Fibroblast of gingiva (primary cell): ENCODE data around the gene SND1.
A peak's percentile ranks its signal among the peaks of the same experiment; 100 is the strongest.

Source experiments
- DNase-seq: peaks from one replicate; pipeline ENCODE4 v3.0.0-alpha.2; 2011; ENCODE audit warnings: low read depth

The SND1 gene

GRCh38 chr7:128074336-128074735 is 422.3 kb downstream of the SND1 start:
- DNase-seq = no peak

DNA sequence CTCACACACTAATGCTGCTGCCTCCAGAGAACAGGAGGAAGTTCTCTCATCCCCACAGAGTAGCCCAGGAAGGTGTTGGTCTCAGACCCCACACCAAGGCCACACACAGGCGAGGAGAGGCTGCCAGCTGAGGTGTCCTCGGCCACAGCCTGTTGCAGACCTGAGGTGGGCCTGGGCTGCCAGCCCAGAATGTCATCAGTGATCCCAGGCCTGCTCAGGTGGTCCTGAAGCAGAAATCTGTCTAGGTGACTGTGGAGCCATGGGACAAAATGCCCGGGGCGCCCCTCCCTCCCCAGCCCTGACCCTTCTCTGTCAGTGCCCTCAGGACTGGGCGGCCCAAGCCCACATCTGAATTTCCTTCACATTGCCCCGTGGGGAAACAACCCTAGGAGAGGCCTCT is 422.7 kb downstream of the SND1 start:
- DNase-seq = no peak

GRCh38 chr7:128075242-128076095 is 423.5 kb downstream of the SND1 start:
- no peak for DNase-seq

- DNase-seq = no peak
These were observed 424.3 kb downstream of the SND1 start for GRCh38 chr7:128076196-128076795.

DNA sequence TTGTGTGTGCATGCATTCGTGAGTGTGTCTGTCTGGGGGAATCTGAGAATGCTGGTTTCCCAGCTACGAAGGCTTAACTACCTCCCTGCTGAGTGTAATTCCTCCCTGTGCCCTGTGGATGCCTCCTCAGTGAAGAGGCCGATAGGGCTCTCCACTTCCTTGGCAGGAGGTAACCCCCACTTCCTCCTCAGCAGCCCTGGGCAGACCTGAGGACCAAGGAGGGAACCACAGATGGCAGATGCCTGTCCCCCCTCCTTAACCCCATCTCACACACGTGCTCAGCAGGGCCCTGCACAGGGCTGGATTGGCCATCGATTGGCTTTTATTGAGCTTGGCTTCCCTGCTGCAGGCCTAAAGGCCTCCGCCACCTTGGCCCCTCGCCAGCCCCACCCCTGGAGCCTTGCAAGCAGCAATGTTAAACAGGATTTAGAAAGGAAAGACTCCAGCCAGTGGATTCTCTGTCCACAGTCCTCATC is 424.8 kb downstream of the SND1 start:
- DNase-seq = no peak

GRCh38 chr7:128078309-128078708 is 426.3 kb downstream of the SND1 start:
- DNase-seq = no peak

DNA sequence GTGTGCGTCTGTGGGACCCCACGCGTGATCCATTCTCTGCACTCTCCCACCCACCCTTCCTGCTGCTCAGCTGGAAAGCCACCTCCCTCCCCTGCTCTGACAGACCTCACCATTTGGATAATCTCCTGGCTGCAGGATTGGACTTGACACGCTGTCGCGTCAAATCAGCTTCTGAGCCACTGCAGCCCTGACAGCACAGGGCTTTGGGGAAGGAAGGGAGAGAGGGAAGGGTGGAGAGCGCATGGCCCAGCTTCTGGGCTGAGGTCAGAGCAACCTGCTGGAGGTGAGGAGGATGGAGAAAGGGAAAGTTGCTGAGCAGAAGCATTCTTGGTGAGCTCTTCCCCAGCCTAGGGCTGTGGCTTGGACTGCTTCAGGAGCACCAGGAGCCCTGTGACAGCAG is 428.2 kb downstream of the SND1 start:
- no peak for DNase-seq

- no peak for DNase-seq
These were observed 429.4 kb downstream of the SND1 start for GRCh38 chr7:128081351-128081750.

DNA sequence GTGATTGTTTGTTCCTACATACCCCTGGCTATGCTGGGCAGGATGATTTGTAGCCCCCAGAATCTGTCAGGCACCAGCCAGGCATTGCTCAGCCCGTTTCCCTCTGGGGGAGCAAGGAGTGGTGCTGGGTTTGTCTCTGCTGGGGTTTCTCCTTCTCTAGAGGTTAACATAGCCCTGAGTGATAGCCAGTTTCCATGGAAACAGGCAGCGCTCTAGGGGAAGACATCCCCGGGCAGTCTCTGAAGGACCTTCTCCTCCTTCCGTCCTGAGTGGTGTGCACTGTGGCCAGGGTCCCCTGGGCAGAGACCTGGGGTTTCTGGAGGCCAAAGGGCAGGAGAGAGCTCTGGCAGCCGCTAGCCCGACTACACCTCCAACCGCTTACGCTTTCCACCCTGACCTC is 429.8 kb downstream of the SND1 start:
- DNase-seq = no peak

DNA sequence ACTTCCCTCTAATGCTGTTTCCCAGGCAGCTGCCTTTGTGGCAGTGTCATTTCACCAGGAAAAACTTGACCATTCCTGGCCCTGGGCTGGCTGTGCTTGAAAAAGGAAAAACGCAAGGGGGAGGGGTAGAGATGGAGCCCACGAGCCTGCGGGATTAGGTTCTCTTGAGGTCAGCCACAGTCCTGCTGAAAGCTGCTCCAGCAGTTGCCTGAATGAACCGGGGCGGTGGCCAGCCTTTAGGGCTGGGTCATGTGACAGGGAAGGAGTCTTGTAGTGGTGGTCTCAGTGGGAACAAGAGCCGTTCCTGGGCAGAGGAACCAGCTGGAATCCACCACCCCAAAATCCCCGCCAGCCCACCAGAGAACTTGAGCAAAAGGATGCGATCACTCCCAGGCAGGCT is 430.4 kb downstream of the SND1 start:
- DNase-seq = no peak

GRCh38 chr7:128084896-128085608 is 433.1 kb downstream of the SND1 start:
- no peak for DNase-seq

DNA sequence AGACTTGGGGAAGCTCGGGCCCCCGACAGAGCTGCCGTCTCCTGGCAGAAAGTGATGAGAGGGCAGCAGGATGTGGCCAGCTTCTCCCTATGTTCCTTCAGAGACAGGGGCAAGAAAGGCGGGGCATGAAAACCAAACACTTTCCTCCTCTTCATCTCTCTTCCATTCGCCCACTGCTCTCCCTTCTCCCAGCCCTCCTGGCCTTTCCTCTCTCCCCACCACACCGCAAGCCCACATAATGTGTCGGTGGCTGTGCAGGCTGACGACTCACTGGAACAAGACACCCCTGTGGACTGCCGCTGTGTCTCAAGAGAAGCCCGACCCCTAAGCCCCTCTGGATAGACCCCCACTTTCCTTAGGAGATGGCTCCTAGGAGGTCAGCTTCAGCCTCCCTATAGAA is 438.5 kb downstream of the SND1 start:
- no peak for DNase-seq

- DNase-seq = no peak
These were observed 439.1 kb downstream of the SND1 start for GRCh38 chr7:128091106-128091505.

GRCh38 chr7:128092221-128092620 is 440.2 kb downstream of the SND1 start:
- DNase-seq = no peak

- DNase-seq = no peak
These were observed 441.9 kb downstream of the SND1 start for GRCh38 chr7:128093614-128094570.

- DNase-seq = no peak
These were observed 442.7 kb downstream of the SND1 start for GRCh38 chr7:128094686-128095085.

DNA sequence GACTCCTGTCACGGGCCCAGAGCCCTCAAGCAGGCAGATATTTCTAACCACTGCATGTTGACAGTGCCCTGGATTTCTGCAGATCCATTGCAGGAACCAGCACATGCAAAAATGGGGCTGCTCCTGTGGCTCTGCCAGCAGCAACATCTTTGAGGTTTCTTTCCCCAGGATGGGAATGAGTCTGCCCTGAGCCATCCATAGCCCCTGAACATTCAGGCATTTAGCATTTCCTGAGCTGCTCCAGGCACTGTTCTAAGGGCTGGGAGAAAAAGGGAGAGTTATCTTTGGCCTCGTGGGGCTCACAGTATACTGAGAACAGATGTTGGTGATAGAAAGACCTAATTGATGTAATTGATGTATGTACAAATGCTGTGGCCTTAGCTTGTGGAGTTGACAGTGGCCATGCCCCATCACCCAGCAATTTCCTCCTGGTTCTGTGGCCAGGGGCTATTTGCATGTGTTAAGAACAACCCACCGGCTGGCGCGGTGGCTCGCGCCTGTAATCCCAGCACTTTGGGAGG is 445.3 kb downstream of the SND1 start:
- DNase-seq = no peak

DNA sequence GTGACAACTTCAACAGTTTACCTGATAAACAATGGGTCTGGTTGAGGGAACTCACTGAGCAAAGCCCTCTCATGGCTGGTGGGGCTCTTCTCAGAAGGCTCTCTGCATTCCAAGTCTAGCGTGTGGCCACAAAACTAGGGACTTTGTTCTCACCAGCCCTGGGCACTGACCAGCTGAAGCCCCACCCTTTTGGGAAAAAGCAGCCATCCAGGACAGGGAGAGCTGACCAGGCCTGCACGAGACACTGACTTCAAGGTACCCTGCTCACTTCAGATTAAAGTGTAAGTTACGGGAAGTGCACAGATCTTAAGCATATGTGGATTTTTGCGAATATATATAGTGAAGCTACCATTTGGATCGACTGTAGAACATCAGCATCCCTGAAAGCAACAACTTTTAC is 446.6 kb downstream of the SND1 start:
- no peak for DNase-seq

GRCh38 chr7:128099204-128099671 is 447.2 kb downstream of the SND1 start:
- peak; percentile 17 for DNase-seq

GRCh38 chr7:128100225-128100948 is 448.4 kb downstream of the SND1 start:
- DNase-seq = no peak
